MG63 (cell line): Measurements from ENCODE around the gene KNSTRN. TPM values are rescaled to one million over a fixed set of nuclear protein-coding genes. Genes with fewer than 3 reads are reported as not detected.

Experiments used
- DNase-seq: peaks from one replicate; pipeline ENCODE4 v3.0.0-alpha.2; 2020
- H3K27me3 ChIP-seq: fragments of 250-450 bp; sonication (Bioruptor Pico); 2 replicates; pipeline ENCODE4 v1.5.1; 2020; ENCODE audit warnings: mild to moderate bottlenecking, moderate library complexity
- H3K36me3 ChIP-seq: fragments of 250-450 bp; sonication (Bioruptor Pico); 2 replicates; pipeline ENCODE4 v1.5.1; 2020; ENCODE audit warnings: mild to moderate bottlenecking, moderate library complexity
- H3K4me3 ChIP-seq: fragments of 250-450 bp; sonication (Bioruptor Pico); 2 replicates; pipeline ENCODE4 v1.5.1; 2020; ENCODE audit warnings: mild to moderate bottlenecking, moderate library complexity
- H3K9me3 ChIP-seq: fragments of 250-450 bp; sonication (Bioruptor Pico); 2 replicates; pipeline ENCODE4 v1.5.1; 2020; ENCODE audit warnings: mild to moderate bottlenecking, moderate library complexity
- total RNA-seq: library from RNA; depleted of rRNA; stranded (reverse); fragments of >200 nt; shearing (Covaris generic); gene quantifications from 2 replicates; pipeline ENCODE4 v1.2.3, GENCODE V29; 2014; ENCODE audit warnings: low replicate concordance

KNSTRN gene
- total RNA-seq, 1 experiment from 2014 or later, result 72.1 TPM

DNA sequence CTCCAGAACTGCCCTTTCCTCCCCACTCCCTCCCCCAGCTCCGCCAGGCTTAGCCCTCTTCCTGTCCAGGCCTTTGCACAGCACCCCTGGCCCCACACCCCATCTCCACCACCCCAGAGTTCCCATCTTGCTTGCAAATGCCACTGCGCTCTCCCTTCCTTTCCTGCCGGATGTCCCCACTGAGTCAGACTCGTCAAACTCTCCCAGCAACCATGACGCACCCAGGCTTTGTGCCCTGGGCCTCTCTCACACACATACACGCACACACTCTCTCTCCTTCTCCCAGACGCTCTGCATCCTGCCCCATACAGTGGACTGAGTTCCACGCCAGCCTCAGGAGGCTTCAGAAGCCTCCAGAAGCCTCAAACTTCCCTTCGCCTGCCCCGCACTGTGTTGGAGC is 39.0 kb upstream of the KNSTRN start:
- DNase-seq, result peak; percentile 57

DNA sequence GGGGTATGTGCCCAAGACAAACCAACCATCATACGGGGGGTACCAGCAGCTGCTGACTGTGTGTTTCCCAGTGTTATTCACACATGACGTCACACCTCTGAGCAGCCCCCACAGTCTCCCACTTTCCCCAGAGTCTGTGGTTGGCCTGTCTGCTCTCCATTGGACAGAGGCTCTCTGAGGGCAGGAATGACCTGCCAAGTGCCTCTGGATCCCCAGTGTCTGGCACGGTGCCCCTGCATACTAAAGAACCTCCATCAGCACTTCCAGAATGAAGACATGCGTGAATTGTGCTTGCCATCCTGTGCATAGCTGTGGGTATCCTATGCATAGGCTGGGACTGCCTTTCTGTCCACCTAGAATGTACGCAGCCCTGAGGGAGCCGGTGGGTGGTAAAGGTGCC is 38.3 kb upstream of the KNSTRN start:
- no peak for DNase-seq

More for the DNA sequence above, 39.0 kb upstream of the KNSTRN start:
- Histone ChIP-seq H3K27me3 (no peaks in the 10 kb centered on the region), H3K36me3 (no peaks in the 10 kb centered on the region; the same call in 1 of the 2 replicates), H3K9me3 (no peaks in the 10 kb centered on the region), H3K4me3 (no peak overlapping the region)

DNA sequence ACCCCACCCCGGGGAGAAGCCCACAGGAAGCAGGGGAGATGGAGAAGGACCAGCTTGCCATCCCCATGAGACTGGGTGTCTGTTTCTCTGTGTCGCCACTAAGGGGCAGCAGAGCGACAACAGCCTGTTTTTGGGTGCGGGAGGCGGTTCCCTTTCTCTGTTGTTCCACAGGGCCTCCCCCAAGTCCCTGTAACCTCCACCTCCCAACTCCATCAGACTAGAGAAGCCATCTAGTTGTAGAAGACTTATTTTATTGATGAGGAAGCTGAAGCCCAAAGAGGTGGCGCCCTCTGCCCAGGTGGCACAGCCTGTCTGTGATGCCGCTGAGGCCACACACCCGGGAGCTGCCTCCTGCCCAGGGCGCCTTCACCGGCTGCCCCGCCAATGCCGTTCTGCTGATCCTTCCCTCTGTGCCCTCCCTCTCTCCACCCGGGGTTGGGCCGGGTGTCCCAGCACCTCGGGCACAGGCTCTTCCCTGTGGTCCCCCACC is 37.8 kb upstream of the KNSTRN start:
- H3K36me3 ChIP-seq, result no peaks in the 10 kb centered on the region
- peak; percentile 53 for DNase-seq
- no peaks in the 10 kb centered on the region for H3K9me3 ChIP-seq
- no peaks in the 10 kb centered on the region for H3K27me3 ChIP-seq
- no peak overlapping the region for H3K4me3 ChIP-seq

More for the DNA sequence above, 38.3 kb upstream of the KNSTRN start:
- Histone ChIP-seq H3K36me3 (no peaks in the 10 kb centered on the region), H3K27me3 (no peaks in the 10 kb centered on the region), H3K9me3 (no peaks in the 10 kb centered on the region), H3K4me3 (no peak overlapping the region)

DNA sequence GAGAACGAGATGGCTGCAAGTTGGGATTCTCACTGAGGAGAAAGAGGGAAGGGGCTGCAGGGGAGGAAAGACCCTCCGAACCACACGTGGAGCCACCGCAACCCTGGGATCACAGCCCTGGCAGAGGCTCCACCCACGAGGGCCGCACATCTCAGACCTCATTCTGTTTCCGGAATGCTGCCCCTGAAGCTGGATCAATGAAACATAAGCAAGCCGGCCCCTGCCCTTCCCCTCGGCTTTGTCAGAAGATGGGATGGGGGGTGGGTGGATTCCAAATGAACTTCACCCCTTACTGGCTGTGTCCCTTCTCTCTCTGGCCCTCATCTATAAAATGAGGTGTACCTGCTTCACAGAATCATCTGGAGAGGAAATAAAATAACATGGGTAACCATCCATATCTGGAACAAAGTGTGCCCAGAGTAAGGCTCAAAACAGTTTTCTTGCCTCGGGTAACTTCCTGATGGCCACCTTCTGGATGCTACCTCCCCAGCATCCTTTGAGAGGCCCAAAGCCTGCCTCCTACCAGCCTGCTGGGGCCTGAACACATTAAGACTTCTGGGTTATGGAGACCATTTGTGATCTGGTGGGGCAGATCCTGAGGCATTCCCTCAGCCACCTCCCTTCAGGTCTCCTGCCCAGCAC is 37.2 kb upstream of the KNSTRN start:
- H3K36me3 ChIP-seq, result no peaks in the 10 kb centered on the region
- H3K27me3 ChIP-seq, result no peaks in the 10 kb centered on the region
- no peak for DNase-seq
- no peaks in the 10 kb centered on the region for H3K9me3 ChIP-seq
- no peak overlapping the region for H3K4me3 ChIP-seq

DNA sequence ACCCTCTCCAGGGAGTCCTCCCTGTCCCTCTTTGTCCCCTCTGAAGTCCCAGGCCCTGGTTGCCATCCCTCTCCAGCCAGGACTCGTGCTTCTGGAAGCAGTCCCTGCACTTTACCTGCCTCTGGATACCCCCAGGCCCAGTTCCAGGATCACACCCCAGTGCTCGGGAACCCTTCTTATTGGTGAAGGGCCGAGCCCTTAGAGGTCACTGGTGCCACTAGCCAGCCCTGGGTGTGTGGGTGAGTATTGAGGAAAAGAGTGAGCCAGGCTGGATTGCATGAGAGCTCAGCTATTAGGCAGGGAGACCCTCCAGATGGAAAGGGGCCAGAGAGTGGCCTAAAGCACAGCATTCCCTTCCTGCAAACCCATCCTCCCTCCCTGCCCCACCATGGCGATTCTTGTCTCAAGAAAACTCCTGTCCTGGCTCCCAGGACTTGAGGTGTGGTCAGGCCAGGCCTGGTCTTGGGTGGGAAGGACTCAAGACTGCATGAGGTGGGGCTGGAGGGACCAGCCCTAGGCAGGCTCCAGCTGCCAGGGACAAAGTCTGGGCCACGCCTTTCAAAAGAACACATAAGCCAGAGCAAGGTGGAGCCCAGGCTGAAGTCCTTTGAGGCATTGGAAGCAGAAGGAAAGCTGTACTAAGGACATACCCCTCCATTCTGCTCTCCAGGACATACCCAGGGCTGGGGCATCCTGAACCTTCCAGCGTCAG is 36.5 kb upstream of the KNSTRN start:
- DNase-seq, result no peak
- Histone ChIP-seq H3K27me3 (no peaks in the 10 kb centered on the region), H3K4me3 (no peak overlapping the region), H3K9me3 (no peaks in the 10 kb centered on the region), H3K36me3 (no peaks in the 10 kb centered on the region)

DNA sequence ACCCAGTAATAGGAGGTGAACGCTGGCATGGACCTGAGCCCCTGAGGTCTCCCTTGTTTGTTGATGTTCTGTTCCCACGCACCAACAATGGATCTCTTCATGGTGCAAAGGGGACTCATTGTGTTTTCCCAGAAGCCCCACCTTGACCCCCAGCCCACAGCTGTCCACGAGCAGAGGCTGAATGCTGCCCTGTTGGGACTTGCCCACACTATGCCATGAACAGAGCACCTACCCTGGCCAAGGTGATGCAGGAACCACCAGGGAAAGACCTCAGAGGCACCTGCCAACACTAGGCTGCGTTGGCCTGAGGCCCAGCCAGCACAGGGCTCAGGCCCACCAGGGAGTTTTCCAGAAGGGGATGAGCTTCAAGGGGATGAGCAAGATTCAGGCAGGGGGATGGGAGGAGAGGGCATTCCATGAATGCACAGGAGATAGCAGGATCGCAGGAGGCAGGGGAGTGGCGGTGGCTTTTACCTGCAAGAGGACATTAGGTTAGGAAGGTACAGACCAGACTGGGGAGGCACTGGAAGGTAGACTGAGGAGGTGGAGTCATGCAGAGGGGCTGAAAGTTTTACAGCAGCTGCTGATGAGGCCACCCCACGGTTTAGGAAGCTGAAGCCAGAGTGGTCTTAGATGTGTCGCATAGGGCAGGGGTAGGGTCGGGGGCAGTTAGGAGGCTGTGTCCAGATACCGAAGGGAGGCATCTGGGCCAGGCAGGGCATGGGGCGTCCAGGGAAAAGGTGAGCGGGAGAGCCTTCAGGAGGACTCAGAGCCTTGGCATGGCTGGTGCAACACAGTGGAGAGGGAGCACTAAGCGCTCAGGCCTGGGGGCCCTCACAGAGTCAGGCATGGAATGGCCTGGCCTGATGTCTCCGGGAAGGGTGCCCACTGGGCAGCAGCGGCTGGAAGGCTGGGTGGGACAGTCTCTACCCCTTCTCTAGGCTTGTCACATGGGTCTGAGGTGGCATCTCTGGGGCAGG is 35.7 kb upstream of the KNSTRN start:
- DNase-seq, result no peak
- no peak overlapping the region for H3K4me3 ChIP-seq
- no peaks in the 10 kb centered on the region for H3K9me3 ChIP-seq
- H3K36me3 ChIP-seq, result no peaks in the 10 kb centered on the region
- H3K27me3 ChIP-seq, result no peaks in the 10 kb centered on the region

DNA sequence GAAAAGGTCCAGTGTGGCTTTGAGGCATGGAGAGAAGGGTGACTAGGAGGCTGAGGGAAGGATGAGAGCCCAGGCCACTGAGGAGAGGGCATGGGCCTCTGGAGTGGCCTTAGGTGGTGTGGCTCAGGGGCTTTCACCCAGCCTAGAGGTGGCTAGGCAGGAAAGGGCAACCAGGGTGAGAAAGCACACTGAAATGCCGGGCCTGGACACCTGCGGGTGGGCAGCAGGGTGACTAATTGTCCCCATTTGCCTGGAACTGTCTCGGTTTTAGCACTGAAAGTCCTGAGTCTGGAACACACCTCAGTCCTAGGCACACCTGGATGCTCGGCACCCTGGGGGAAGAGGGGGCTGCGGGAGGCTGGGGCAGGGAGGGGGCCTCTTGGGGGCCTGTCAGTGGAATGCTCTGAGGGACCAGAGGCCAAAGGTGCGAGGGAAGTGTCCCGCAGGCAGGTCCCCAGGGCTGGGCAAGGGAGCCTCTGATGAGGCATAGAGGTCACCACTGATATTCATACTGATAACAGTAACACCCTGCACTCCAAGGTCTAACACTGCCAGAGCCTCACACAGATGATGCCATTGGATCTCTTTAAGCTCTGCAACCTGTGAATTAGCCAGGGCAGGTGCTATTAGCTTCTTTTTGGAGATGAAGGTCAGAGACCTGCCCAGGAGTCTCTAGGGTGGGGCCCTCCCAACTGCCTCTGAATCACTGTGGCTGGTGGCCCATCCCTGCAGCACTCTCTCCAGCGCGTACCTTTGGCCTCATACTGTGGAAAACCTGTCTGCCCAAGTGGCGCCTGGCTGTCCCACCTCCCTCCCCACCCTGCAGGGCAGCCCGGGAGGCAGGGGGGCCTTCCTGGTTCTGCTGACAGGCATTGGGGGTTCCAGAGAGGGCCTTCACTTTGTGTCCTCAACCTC is 34.7 kb upstream of the KNSTRN start:
- no peaks in the 10 kb centered on the region for H3K27me3 ChIP-seq
- DNase-seq, result no peak
- H3K36me3 ChIP-seq, result no peaks in the 10 kb centered on the region
- no peaks in the 10 kb centered on the region for H3K9me3 ChIP-seq
- no peak overlapping the region for H3K4me3 ChIP-seq

DNA sequence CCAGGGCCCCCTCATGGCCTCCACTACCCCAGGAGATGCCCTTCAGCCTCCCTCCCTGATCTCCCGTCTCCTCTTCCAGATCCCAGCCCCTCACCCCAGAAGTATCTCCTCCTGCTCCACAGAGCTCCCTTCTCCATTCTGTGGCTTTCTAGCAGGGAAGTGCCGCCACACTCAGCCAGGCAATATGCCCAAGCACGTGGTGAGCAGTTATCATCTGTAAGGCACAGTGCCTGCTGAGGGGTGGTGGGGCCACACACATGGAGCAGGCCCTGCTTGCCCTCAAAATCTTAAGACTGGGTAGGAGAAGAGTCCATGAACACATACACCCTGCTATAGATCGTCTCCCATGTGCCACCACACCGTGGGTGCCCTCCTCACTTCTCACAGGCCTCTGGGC is 34.0 kb upstream of the KNSTRN start:
- no peaks in the 10 kb centered on the region for H3K27me3 ChIP-seq
- H3K9me3 ChIP-seq, result no peaks in the 10 kb centered on the region
- no peak overlapping the region for H3K4me3 ChIP-seq
- DNase-seq, result no peak
- H3K36me3 ChIP-seq, result no peaks in the 10 kb centered on the region

DNA sequence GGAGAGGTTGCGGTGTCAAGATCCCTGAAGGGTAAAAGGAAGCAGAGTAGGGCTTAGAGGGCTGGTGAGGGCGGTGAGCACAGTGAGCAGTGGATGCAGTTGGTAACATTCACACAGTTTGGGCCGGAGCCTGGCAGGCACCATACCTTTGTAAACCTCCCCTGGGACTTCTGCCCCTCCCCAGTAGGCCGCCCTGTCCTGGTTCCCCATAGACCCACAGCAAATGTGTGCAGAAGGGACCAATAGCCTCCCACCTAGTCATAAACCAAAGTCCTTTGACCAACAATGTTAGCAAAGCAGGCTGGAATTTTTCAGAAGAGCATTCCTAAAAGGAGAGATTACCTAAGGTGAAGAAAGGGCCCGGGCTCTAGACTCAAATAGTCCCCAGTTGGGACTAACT is 33.4 kb upstream of the KNSTRN start:
- Histone ChIP-seq H3K27me3 (no peaks in the 10 kb centered on the region), H3K36me3 (no peaks in the 10 kb centered on the region), H3K9me3 (no peaks in the 10 kb centered on the region), H3K4me3 (no peak overlapping the region)
- DNase-seq, result no peak

DNA sequence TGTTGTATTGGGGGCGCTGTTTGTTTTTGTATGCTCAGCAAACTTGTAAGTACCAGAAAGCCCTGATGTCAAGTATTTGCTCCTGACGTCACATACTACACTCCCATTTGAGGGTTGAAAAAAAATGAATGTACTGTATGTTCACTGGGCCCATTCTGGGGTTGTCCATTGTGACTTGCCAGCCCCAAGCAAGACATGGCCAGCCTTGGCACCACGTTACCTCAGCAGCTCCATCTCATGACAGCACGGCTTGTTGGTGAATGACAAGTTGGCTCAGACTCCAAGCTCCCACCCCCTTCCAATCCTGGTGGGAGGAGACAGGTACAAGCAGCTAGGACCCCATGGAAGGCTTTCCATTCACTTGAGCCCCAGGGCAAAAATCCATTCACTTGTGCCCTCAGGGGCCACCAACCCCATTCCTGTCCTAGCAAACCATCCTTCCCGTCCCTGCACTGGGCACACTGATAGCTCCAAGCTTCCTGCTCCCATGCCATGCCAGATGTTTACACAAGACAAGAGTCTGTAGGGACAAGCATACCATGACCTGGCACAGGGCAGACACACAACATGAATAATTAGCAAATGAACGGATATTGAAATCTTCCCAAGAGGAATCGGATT is 30.1 kb upstream of the KNSTRN start:
- no peak for DNase-seq

DNA sequence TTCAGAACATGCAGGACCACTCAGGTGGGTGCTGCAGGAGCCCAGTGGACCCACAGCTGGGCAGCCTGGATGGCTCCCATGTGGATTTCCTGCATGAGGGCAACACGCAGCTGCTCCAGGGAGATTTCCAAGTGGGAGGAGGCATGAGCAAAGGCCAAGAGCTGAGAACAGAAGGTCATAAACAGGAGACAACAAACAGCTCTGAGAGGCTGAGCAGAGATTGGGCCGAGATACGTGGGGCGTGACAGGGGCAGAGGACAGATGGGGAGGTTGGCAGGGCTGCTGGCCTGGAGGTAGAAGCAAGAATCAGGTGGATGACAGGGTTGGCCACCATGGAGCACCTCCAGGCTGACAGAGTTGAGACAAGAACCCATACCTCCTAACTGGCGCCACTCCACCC is 28.8 kb upstream of the KNSTRN start:
- Histone ChIP-seq H3K27me3 (no peaks in the 10 kb centered on the region), H3K36me3 (no peaks in the 10 kb centered on the region), H3K4me3 (no peak overlapping the region), H3K9me3 (no peaks in the 10 kb centered on the region)
- no peak for DNase-seq

More for the DNA sequence above, 30.1 kb upstream of the KNSTRN start:
- no peaks in the 10 kb centered on the region for H3K27me3 ChIP-seq
- H3K4me3 ChIP-seq, result no peak overlapping the region
- H3K9me3 ChIP-seq, result no peaks in the 10 kb centered on the region
- no peaks in the 10 kb centered on the region for H3K36me3 ChIP-seq

DNA sequence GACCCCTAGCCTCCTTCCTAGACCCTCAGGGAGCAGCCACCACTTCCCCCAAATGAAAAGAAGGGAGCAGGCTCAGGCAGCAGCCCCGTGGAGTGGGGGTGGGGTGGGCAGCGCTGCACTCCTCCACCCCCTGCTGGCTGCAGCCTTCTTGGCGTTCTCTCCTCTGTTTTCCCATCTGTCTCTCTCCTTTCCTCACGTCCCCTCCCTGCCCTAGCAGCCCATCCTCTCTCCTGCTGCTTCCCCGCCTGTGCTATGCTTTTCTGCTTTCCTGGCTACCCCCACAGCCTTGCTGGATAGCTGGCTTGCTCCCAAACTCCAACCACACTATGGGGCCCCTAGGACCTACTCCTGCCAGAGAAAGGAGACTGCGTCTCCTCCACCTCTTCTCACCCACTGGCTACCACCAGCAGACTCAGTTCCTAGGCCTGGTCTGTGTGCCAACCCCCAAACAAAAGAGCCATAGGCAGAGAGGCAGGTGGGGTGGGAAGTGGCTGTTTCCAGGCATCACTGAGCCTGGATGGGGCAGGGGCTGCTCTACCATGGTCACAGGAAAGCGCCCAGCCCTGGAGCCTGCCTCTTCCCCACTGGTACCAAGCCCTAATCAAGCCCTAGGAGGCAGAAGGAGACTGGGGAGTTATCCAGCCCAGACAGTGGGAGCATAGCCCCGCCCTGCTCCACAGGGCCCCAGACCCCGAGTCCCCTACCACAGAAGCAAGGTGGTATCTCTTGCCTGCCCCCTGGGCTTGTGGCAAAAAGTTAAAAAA is 27.9 kb upstream of the KNSTRN start:
- H3K9me3 ChIP-seq, result no peaks in the 10 kb centered on the region
- no peak for DNase-seq
- H3K27me3 ChIP-seq, result no peaks in the 10 kb centered on the region
- no peaks in the 10 kb centered on the region for H3K36me3 ChIP-seq
- H3K4me3 ChIP-seq, result no peak overlapping the region

DNA sequence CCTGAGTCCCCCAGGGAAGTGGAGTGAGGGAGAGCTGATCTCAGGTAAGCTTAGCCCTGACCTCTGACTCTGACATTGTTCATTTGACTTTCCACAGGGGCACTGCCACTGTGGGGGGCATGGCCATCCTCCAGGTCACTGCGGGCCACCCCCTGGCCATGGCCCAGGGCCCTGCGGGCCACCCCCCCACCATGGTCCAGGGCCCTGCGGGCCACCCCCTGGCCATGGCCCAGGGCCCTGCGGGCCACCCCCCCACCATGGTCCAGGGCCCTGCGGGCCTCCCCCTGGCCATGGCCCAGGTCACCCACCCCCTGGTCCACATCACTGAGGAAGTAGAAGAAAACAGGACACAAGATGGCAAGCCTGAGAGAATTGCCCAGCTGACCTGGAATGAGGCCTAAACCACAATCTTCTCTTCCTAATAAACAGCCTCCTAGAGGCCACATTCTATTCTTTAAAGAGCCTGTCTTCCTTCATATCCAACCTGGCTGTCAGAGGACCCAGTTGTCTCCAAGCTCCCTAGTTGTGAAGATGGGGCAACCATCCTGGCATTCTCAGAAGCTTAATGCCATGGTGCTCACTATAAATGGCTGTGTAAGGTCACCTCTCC is 26.4 kb upstream of the KNSTRN start:
- no peak for DNase-seq

DNA sequence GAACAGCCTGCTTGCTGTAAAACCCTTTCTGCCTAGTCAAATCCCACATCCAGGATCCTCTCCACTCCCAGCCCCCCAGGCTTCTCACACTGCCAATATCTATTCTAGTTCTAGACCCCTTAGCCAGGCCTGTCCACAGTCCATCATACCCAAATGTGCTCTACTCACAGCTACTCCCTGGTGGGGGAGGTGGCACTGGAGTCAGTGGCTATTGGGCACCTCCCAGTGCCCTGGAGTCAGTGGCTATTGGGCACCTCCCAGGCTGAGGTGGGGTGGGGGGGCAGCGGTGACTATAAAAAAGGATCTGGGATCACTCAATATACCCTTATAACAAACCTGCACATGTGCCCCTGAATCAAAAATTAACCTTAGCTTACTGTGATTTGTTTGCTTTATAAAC is 25.3 kb upstream of the KNSTRN start:
- DNase-seq, result no peak
- no peaks in the 10 kb centered on the region for H3K27me3 ChIP-seq

More for the DNA sequence above, 26.4 kb upstream of the KNSTRN start:
- Histone ChIP-seq H3K4me3 (no peak overlapping the region), H3K36me3 (no peaks in the 10 kb centered on the region), H3K27me3 (no peaks in the 10 kb centered on the region), H3K9me3 (no peaks in the 10 kb centered on the region)

More for the DNA sequence above, 25.3 kb upstream of the KNSTRN start:
- Histone ChIP-seq H3K36me3 (no peaks in the 10 kb centered on the region), H3K9me3 (no peaks in the 10 kb centered on the region), H3K4me3 (no peak overlapping the region)
